ENCODE results near the gene LOXL1. TPM values are rescaled to one million over a fixed set of nuclear protein-coding genes. Genes with fewer than 3 reads are reported as not detected.

The LOXL1 gene
- total RNA-seq, 2 experiments from 2014 or later: not detected

DNA sequence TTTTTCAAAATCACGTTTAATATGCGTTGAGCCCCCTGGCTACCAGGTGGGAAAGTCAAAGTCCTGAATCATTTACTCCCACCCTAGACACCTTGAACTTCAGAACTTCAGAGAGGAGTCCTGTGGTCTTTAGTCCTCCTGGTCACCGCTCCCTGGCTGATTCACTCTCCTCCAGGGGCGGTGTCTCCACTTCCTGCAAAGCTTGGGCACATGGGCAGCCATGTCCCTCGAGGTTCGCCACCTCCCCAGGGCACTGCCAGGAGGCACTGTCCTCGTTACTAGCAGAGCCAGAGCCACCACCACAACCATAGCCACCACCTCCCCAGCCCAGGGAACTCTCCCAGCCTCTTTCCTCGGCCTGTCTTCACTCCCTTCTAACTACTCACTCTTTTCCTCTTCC, 31.0 kb downstream of the LOXL1 start:
- Histone ChIP-seq H3K4me1 (ENCODE audit: insufficient read depth, low read length, poor library complexity, severe bottlenecking) (peaks cover 22% of the 10 kb centered on the region), H3K36me3 (ENCODE audit: insufficient read depth, low read length) (no peaks in the 10 kb centered on the region), H3K9me3 (ENCODE audit: low read length) (no peaks in the 10 kb centered on the region), H3K79me2 (ENCODE audit: insufficient read depth, low read depth, low read length) (no peaks in the 10 kb centered on the region), H3K27ac (ENCODE audit: low read depth, low read length, poor library complexity, severe bottlenecking) (no peak overlapping the region), H3K4me3 (ENCODE audit: low read depth, low read length, poor library complexity, severe bottlenecking) (no peak overlapping the region), H4K20me1 (ENCODE audit: insufficient read depth, low read length) (no peaks in the 10 kb centered on the region), H3K9me2 (ENCODE audit: insufficient read depth, low read length) (no peaks in the 10 kb centered on the region), H2AFZ (ENCODE audit: low read length) (no peak overlapping the region), H3K4me2 (ENCODE audit: low read length) (no peak overlapping the region)
- BruUV-seq (replicated peaks): no TSS peak
- ChIA-PET CTCF (ENCODE audit: unreplicated experiment) (no interaction called here), POLR2A (no interaction called here)
- intact Hi-C loops (cut with micrococcal nuclease; ENCODE audit: unreplicated experiment): no loop called here
- DNase-seq (ENCODE audit: low spot score): no peak
- no peak for TF ChIP-seq EZH2phosphoT487 (IDR thresholded peaks at IDR 0.05; ENCODE audit: borderline replicate concordance, low read depth, low read length)
- TF ChIP-seq CTCF (conservative IDR thresholded peaks at IDR 0.05; ENCODE audit: low read length): no peak

DNA sequence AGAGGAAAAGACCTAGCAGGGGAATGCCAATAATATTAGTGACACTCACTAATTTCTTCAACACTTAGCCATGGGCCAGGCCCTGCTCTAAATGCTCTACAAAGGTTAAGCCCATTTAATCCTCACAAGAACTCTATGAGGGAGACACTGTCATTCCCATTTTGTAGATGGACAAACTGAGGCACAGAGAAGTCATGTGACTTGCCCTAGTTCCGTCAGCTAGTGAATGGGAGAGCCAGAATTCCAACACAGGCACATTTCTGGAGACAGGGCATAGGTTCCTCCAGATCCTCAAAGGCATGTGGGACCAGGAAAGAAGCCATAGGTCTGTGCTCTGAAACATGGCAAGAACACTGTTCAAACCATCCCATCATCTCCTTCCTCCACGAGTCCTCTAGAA, 31.5 kb downstream of the LOXL1 start:
- BruUV-seq (replicated peaks): no TSS peak
- H2AFZ ChIP-seq (ENCODE audit: low read length): no peak overlapping the region

More for the DNA sequence above, 31.5 kb downstream of the LOXL1 start:
- no peaks in the 10 kb centered on the region for H4K20me1 ChIP-seq (ENCODE audit: insufficient read depth, low read length)
- POLR2A ChIA-PET: no interaction called here
- no peak overlapping the region for H3K27ac ChIP-seq (ENCODE audit: low read depth, low read length, poor library complexity, severe bottlenecking)
- no peaks in the 10 kb centered on the region for H3K79me2 ChIP-seq (ENCODE audit: insufficient read depth, low read depth, low read length)
- intact Hi-C loops (cut with micrococcal nuclease; ENCODE audit: unreplicated experiment): no loop called here
- CTCF ChIA-PET (ENCODE audit: unreplicated experiment): no interaction called here
- no peaks in the 10 kb centered on the region for H3K36me3 ChIP-seq (ENCODE audit: insufficient read depth, low read length)
- no peak overlapping the region for H3K4me3 ChIP-seq (ENCODE audit: low read depth, low read length, poor library complexity, severe bottlenecking)
- no peaks in the 10 kb centered on the region for H3K9me3 ChIP-seq (ENCODE audit: low read length)
- TF ChIP-seq CTCF (conservative IDR thresholded peaks at IDR 0.05; ENCODE audit: low read length) (no peak), EZH2phosphoT487 (IDR thresholded peaks at IDR 0.05; ENCODE audit: borderline replicate concordance, low read depth, low read length) (no peak)
- H3K9me2 ChIP-seq (ENCODE audit: insufficient read depth, low read length): no peaks in the 10 kb centered on the region
- H3K4me2 ChIP-seq (ENCODE audit: low read length): no peak overlapping the region
- peaks cover 22% of the 10 kb centered on the region for H3K4me1 ChIP-seq (ENCODE audit: insufficient read depth, low read length, poor library complexity, severe bottlenecking)
- no peak for DNase-seq (ENCODE audit: low spot score)
